ENCODE data around the gene PP2D1.

DNA sequence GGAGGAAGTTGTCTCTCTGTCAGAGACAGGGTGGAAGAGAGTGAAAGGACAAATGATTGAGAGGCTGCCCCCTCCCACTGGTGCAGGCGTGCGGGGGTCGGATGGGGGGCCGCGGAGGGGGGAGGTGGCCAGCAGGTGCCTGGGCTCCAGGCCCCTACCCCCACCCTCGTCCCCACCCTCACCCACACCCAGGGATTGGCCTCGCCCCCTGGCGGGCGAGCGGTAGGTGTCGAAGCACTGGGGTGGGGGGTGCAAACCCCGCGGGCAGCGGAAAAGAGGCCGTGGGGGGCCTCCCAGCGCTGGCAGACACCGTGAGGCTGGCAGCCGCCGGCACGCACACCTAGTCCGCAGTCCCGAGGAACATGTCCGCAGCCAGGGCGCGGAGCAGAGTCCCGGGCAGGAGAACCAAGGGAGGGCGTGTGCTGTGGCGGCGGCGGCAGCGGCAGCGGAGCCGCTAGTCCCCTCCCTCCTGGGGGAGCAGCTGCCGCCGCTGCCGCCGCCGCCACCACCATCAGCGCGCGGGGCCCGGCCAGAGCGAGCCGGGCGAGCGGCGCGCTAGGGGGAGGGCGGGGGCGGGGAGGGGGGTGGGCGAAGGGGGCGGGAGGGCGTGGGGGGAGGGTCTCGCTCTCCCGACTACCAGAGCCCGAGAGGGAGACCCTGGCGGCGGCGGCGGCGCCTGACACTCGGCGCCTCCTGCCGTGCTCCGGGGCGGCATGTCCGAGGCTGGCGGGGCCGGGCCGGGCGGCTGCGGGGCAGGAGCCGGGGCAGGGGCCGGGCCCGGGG, 27.9 kb upstream of the PP2D1 start, which contains the start of gene KAT2B:
- TF ChIP-seq, protein P1, sequence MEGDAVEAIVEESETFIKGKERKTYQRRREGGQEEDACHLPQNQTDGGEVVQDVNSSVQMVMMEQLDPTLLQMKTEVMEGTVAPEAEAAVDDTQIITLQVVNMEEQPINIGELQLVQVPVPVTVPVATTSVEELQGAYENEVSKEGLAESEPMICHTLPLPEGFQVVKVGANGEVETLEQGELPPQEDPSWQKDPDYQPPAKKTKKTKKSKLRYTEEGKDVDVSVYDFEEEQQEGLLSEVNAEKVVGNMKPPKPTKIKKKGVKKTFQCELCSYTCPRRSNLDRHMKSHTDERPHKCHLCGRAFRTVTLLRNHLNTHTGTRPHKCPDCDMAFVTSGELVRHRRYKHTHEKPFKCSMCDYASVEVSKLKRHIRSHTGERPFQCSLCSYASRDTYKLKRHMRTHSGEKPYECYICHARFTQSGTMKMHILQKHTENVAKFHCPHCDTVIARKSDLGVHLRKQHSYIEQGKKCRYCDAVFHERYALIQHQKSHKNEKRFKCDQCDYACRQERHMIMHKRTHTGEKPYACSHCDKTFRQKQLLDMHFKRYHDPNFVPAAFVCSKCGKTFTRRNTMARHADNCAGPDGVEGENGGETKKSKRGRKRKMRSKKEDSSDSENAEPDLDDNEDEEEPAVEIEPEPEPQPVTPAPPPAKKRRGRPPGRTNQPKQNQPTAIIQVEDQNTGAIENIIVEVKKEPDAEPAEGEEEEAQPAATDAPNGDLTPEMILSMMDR (IDR thresholded peaks at IDR 0.05; ENCODE audit: extremely low read depth in 1 of 2, insufficient read depth in 1 of 2, low read depth in 1 of 2, low read length in 2 of 2) = peak; percentile 35 to 77
- no peak for TF ChIP-seq MYC (IDR thresholded peaks at IDR 0.05; ENCODE audit: low read depth, low read length)
- TF ChIP-seq POLR2AphosphoS5 (IDR thresholded peaks at IDR 0.05; ENCODE audit: insufficient read depth, low read depth, low read length) = peak; percentile 36
